ENCODE results near the gene SPTBN1. TPM values are rescaled to one million over a fixed set of nuclear protein-coding genes. Genes with fewer than 3 reads are reported as not detected.

Gene SPTBN1
- total RNA-seq, 2 donors from 2014 or later = 179 to 194 TPM

DNA sequence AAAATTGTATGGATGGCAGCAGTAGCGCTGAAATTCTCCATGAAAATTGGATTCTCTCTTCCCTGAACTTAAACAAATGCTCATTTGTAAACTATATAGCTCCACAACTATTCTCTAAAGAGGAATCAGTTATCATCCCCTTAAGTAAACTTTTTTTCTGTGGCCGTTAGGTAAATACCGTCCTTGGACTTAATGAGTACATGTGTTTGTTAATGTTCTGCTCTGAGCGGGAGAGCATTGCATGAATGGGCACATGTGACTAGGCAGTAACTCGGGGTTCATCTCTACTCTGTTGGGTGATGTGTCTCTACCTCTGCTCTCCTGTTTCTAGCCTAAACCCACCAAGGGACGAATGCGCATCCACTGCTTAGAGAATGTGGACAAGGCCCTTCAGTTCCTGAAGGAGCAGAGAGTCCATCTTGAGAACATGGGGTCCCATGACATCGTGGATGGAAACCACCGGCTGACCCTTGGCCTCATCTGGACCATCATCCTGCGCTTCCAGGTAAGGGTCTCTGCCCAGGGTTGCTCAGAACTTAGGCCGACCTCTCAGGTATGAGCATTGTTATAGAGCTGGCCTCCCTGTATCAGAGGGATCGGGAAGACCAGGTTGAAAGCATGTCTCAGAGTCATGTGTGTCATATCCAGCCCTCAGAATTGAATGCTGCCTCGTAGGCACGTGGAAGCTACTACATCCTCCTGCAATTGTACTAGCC, 155.9 kb downstream of the SPTBN1 start:
- Histone ChIP-seq H3K4me1 (ENCODE audit: control insufficient read depth, insufficient read depth, low read length) (no peaks in the 10 kb centered on the region), H3K9me3 (ENCODE audit: control insufficient read depth, low read length) (no peaks in the 10 kb centered on the region), H3K4me3 (ENCODE audit: low read length) (no peak overlapping the region), H3K27ac (ENCODE audit: low read depth, low read length) (no peak overlapping the region), H3K27me3 (ENCODE audit: control insufficient read depth, insufficient read depth, low read length, poor library complexity, severe bottlenecking) (no peaks in the 10 kb centered on the region), H3K9ac (ENCODE audit: extremely low read depth, low read length, poor library complexity, severe bottlenecking) (no peak overlapping the region), H3K36me3 (ENCODE audit: control insufficient read depth, insufficient read depth, low read length) (peaks cover 54% of the 10 kb centered on the region)
- WGBS, 2 experiments (ENCODE audit: insufficient coverage in 1 of 2, insufficient read length in 1 of 2) = 96% methylated on average over 10 to 14 of the region's 14 CpGs
- H3K4me3 Mint-ChIP-seq = no peak overlapping the region
- H3K27ac Mint-ChIP-seq = no peak overlapping the region
- no peaks in the 10 kb centered on the region for H3K9me3 Mint-ChIP-seq
- H3K4me1 Mint-ChIP-seq = peaks cover 26% of the 10 kb centered on the region
- H3K27me3 Mint-ChIP-seq (ENCODE audit: insufficient read depth) = no peaks in the 10 kb centered on the region
- DNase-seq = no peak
- TF ChIP-seq, protein P1, sequence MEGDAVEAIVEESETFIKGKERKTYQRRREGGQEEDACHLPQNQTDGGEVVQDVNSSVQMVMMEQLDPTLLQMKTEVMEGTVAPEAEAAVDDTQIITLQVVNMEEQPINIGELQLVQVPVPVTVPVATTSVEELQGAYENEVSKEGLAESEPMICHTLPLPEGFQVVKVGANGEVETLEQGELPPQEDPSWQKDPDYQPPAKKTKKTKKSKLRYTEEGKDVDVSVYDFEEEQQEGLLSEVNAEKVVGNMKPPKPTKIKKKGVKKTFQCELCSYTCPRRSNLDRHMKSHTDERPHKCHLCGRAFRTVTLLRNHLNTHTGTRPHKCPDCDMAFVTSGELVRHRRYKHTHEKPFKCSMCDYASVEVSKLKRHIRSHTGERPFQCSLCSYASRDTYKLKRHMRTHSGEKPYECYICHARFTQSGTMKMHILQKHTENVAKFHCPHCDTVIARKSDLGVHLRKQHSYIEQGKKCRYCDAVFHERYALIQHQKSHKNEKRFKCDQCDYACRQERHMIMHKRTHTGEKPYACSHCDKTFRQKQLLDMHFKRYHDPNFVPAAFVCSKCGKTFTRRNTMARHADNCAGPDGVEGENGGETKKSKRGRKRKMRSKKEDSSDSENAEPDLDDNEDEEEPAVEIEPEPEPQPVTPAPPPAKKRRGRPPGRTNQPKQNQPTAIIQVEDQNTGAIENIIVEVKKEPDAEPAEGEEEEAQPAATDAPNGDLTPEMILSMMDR (conservative IDR thresholded peaks at IDR 0.05) = no peak
- peaks cover 27% of the 10 kb centered on the region for H3K36me3 Mint-ChIP-seq (ENCODE audit: low read depth)

DNA sequence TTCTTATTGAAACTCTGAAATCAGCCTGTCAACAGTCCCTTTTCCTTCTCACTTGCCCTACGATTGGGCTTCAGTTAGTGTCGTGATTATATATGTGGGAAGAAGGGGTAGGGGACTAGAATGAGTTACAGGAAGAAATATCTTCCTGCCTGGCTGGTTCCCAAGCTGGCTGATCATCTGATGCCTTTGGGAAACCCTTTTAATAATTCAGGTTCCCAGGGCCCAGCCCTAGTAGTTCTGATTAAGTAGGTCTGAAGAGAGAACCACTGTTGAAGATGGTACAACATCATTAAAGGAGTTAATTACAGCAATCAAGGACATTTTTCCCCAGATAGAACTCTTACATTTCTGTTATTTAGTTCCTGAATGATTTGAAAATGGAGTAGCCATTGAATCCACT, 157.3 kb downstream of the SPTBN1 start:
- Histone ChIP-seq H3K27ac (ENCODE audit: low read depth, low read length) (no peak overlapping the region), H3K4me3 (ENCODE audit: low read length) (no peak overlapping the region), H3K4me1 (ENCODE audit: control insufficient read depth, insufficient read depth, low read length) (no peaks in the 10 kb centered on the region), H3K36me3 (ENCODE audit: control insufficient read depth, insufficient read depth, low read length) (peaks cover 61% of the 10 kb centered on the region), H3K27me3 (ENCODE audit: control insufficient read depth, insufficient read depth, low read length, poor library complexity, severe bottlenecking) (no peaks in the 10 kb centered on the region), H3K9ac (ENCODE audit: extremely low read depth, low read length, poor library complexity, severe bottlenecking) (no peak overlapping the region), H3K9me3 (ENCODE audit: control insufficient read depth, low read length) (no peaks in the 10 kb centered on the region)
- H3K9me3 Mint-ChIP-seq = no peaks in the 10 kb centered on the region
- H3K4me3 Mint-ChIP-seq = no peak overlapping the region
- no peaks in the 10 kb centered on the region for H3K27me3 Mint-ChIP-seq (ENCODE audit: insufficient read depth)
- TF ChIP-seq, protein P1 (conservative IDR thresholded peaks at IDR 0.05) = no peak
- peaks cover 26% of the 10 kb centered on the region for H3K4me1 Mint-ChIP-seq
- DNase-seq = no peak
- peaks cover 38% of the 10 kb centered on the region for H3K36me3 Mint-ChIP-seq (ENCODE audit: low read depth)
- WGBS, 2 experiments (ENCODE audit: insufficient coverage in 1 of 2, insufficient read length in 1 of 2) = 97% methylated on average over 2 of the region's 2 CpGs; no CpG with 5 or more reads in 1 of the 2 experiments
- peak overlapping the region; percentile 62 for H3K27ac Mint-ChIP-seq

DNA sequence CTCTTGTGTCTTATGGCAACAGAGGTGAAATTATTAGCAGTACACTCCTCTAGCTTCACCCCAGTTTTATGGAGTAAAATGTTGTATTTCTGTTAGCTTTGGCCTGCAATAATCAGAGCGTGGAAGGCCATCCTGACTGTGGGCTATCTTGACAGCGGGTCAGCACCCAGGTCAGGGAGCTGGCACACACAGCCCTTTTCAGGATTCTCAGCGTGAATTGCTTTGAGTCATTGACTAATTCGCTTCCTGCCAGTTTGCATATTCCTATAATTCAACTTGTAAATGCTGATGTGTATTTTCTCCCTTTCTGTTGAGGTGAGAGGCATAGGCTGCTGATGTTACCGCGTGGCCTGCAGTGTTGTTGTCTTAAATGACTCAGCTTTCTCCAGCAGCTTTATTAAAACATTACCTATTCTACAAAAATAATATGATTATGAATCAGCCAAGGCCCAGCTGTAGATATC, 157.7 kb downstream of the SPTBN1 start:
- no peak overlapping the region for H3K4me3 ChIP-seq (ENCODE audit: low read length)
- TF ChIP-seq, protein P1 (conservative IDR thresholded peaks at IDR 0.05) = no peak
- Mint-ChIP-seq H3K36me3 (ENCODE audit: low read depth) (peaks cover 42% of the 10 kb centered on the region), H3K27me3 (ENCODE audit: insufficient read depth) (no peaks in the 10 kb centered on the region), H3K27ac (peak overlapping the region; percentile 62), H3K4me3 (no peak overlapping the region), H3K4me1 (peaks cover 26% of the 10 kb centered on the region), H3K9me3 (no peaks in the 10 kb centered on the region)
- no peak for DNase-seq
- no peak overlapping the region for H3K27ac ChIP-seq (ENCODE audit: low read depth, low read length)
- H3K36me3 ChIP-seq (ENCODE audit: control insufficient read depth, insufficient read depth, low read length) = peaks cover 66% of the 10 kb centered on the region
- no peak overlapping the region for H3K9ac ChIP-seq (ENCODE audit: extremely low read depth, low read length, poor library complexity, severe bottlenecking)
- no peaks in the 10 kb centered on the region for H3K27me3 ChIP-seq (ENCODE audit: control insufficient read depth, insufficient read depth, low read length, poor library complexity, severe bottlenecking)
- H3K4me1 ChIP-seq (ENCODE audit: control insufficient read depth, insufficient read depth, low read length) = no peaks in the 10 kb centered on the region
- H3K9me3 ChIP-seq (ENCODE audit: control insufficient read depth, low read length) = no peaks in the 10 kb centered on the region
- 66 to 80% methylated on average over 4 to 6 of the region's 6 CpGs for WGBS, 2 experiments (ENCODE audit: insufficient coverage in 1 of 2, insufficient read length in 1 of 2)

Data from endodermal cell (in vitro differentiated cells).